Loucy (cell line): ENCODE results near the gene ARAP3.

Experiments
- EZH2phosphoT487 ChIP-seq: fragments of 200-600 bp; IDR thresholded peaks from 2 replicates; pipeline ENCODE4 v1.6.1; 2018; ENCODE audit warnings: antibody characterized with exemption, mild to moderate bottlenecking, moderate library complexity, borderline replicate concordance
- TF ChIP-seq, protein P1 (sequence below): fragments of 200-600 bp; sonication (generic); conservative IDR thresholded peaks from 2 replicates; pipeline ENCODE4 v1.5.1; 2014; ENCODE audit warnings: mild to moderate bottlenecking, antibody characterized with exemption, low read length

- TF ChIP-seq, protein P1, sequence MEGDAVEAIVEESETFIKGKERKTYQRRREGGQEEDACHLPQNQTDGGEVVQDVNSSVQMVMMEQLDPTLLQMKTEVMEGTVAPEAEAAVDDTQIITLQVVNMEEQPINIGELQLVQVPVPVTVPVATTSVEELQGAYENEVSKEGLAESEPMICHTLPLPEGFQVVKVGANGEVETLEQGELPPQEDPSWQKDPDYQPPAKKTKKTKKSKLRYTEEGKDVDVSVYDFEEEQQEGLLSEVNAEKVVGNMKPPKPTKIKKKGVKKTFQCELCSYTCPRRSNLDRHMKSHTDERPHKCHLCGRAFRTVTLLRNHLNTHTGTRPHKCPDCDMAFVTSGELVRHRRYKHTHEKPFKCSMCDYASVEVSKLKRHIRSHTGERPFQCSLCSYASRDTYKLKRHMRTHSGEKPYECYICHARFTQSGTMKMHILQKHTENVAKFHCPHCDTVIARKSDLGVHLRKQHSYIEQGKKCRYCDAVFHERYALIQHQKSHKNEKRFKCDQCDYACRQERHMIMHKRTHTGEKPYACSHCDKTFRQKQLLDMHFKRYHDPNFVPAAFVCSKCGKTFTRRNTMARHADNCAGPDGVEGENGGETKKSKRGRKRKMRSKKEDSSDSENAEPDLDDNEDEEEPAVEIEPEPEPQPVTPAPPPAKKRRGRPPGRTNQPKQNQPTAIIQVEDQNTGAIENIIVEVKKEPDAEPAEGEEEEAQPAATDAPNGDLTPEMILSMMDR: no peak
- TF ChIP-seq EZH2phosphoT487: no peak
Measured at GRCh38 chr5:141605523-141606277, 76.3 kb downstream of the ARAP3 start.
